ENCODE results near the gene KCNK16.
"Not testable (repeated sequence)": the region's sequence is repeated elsewhere in the genome, so short reads cannot be mapped to it uniquely, and the experiment has no call there.

The KCNK16 gene

GRCh38 chr6:39312912-39313525 is 9.5 kb downstream of the KCNK16 start:
- in situ Hi-C loops (cut with HindIII; ENCODE audit: low sequenced_read_pairs): no loop called here

GRCh38 chr6:39310542-39310941 is 12.0 kb downstream of the KCNK16 start:
- in situ Hi-C loops (cut with HindIII; ENCODE audit: low sequenced_read_pairs): no loop called here

DNA sequence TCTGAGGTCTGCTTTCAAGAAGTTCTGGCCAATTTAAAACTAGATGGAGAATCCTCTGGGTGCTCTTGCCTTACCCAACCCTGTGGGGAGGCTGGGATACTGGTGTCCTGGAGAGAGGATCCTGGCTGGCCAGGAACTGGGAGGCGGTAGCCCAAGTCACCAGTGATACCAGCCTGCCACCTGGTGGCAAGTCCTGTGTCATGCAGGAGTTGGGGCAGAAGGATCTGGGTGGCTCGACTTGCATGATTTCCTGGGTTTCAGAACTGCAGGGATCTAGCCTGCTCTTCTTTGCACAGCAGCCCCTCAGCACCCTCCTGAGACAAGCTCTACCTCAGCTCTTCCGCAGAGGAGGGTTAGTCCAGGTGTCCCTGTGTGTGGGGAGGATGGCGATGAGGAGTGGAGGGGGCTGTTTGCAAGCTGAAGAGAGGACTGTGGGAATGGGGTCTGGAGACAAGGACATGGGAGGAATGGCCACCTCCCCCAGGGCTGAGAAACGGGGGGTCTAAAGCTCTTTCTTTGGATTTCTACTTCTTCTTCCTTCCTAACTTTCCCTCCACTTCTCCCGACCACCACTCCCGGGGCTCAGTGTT is 12.5 kb downstream of the KCNK16 start:
- in situ Hi-C loops (cut with HindIII; ENCODE audit: low sequenced_read_pairs): no loop called here

DNA sequence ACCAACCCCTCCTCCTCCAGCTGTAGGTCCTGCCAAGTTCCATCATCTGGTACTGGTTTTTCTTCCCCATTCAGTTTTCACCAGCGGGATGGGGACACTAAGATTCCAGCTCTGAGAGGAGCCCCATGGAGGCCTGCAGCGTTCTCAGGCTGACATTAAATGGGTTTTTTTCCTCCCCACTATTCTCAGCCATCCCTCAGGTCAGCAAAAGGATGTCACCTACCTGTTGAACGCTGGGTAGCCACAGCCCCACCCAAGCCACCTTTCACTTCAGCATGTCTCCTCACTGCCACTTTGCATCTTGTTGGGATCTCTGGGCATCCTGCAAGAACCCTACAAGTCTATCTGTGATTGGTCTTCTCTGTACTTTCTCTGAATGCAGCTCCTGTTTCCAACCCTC is 15.0 kb downstream of the KCNK16 start:
- in situ Hi-C loops (cut with HindIII; ENCODE audit: low sequenced_read_pairs): no loop called here

GRCh38 chr6:39304951-39305350 is 17.6 kb downstream of the KCNK16 start:
- in situ Hi-C loops (cut with HindIII; ENCODE audit: low sequenced_read_pairs): no loop called here

- in situ Hi-C loops (cut with HindIII; ENCODE audit: low sequenced_read_pairs): no loop called here
These were observed 18.9 kb downstream of the KCNK16 start for GRCh38 chr6:39303425-39304153.

GRCh38 chr6:39302669-39303424 is 19.7 kb downstream of the KCNK16 start:
- in situ Hi-C loops (cut with HindIII; ENCODE audit: low sequenced_read_pairs): no loop called here

DNA sequence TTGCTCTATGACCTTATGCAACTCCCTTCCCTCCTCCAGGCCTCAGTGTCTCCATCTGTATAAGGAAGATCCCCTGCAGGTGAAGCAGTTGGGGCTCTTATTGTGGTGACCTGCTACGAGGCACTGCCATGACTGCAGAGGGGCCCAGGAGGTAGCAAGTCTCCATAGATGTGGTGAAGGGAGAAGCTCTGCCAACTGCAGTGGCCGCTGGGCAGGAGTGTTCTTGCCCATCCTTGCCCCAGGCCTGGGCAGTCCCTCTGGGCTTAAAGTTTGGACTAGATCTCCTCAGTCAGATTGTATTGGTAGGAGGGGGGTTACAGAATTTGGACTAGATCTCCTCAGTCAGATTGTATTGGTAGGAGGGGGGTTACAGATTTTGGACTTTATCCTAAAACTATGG is 20.5 kb downstream of the KCNK16 start:
- in situ Hi-C loops (cut with HindIII; ENCODE audit: low sequenced_read_pairs): no loop called here

GRCh38 chr6:39301606-39302005 is 20.9 kb downstream of the KCNK16 start:
- in situ Hi-C loops (cut with HindIII; ENCODE audit: low sequenced_read_pairs): no loop called here

- in situ Hi-C loops (cut with HindIII; ENCODE audit: low sequenced_read_pairs): no loop called here
These were observed 21.8 kb downstream of the KCNK16 start for GRCh38 chr6:39300739-39301138.

DNA sequence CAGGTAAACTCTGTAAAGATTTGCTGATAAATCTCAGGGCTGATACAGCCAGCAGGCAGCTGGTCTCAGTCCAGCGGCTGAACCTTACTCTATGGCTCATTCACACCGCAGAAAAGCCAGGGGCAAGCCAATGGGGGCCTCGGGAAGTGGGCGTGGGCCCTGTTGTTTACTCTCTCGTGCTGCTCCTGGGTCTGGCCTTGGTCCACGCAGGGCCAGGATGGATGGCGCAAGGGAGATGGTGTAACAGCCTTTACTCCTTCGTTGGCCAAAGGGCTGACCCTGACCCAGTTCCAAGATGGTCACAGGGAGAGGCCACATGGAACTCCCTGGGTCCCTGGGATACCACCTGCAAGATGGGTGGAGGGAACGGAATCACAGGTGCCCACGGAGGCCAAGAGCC is 24.4 kb downstream of the KCNK16 start:
- in situ Hi-C loops (cut with HindIII; ENCODE audit: low sequenced_read_pairs): no loop called here

DNA sequence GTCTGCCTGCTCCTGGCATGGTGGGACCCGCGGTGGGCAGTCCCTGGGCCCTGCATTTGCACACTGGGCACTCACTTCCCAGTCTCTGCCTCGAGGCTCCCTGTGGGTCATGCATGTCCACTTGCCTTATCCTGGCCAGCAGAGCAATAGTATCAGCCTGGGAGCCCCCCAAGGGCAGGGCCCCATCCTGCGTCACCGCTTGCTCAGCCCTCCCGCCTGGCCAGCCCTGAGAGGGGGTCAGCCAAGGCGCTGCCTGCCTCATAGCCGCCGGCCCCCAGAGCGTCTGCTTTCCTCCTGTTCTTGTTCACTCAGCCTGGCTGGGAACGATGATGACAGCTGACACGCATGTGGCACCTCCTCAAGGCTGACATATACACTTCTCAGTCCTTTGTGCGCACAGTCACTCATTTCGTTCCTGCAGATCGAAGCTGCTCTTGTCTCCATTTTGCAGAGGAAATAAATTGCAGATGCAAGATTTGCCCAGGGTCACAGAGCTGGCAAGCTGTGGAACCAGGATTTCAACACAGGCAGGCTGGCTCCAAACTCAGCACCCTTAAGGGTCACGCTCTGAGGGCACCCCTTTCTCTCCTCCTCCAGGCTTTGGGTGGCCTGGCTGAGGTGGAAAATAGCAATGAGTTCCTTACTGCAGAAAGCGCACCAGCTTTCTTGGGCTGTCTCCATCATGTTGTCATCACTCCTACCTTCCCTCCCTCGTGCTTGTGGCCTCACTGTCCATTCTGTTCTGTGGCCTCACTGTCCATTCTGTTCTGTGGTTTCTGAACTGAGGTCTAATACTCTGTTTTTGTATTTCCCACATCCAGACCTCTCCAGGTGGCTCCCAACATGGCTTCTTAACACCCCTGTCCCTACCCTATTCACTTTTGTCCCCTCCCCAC is 25.5 kb downstream of the KCNK16 start:
- in situ Hi-C loops (cut with HindIII; ENCODE audit: low sequenced_read_pairs): no loop called here

DNA sequence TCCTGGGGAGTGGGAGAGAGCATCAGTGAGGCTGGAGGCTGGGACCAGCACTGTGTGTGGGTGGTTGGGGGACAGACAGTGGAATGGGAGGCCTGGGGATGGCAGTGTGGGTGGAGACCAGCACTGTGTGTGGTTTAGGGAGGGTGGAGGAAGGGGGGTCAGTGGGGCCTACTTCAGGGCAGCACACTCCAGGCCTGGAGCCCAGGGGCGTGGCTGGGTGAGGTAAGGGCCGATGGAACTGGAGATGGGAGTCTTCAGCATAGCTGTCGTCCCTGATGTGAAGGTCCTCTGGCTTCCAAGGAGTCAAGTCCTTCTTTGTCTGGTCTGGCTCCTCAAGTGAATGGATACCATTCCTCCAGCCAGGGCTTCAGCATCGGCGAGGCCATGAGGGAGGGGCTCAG is 26.9 kb downstream of the KCNK16 start:
- in situ Hi-C loops (cut with HindIII; ENCODE audit: low sequenced_read_pairs): no loop called here

GRCh38 chr6:39294899-39295298 is 27.6 kb downstream of the KCNK16 start:
- in situ Hi-C loops (cut with HindIII; ENCODE audit: low sequenced_read_pairs): no loop called here

GRCh38 chr6:39294133-39294532 is 28.4 kb downstream of the KCNK16 start:
- in situ Hi-C loops (cut with HindIII; ENCODE audit: low sequenced_read_pairs): no loop called here

GRCh38 chr6:39292637-39293036 is 29.9 kb downstream of the KCNK16 start:
- in situ Hi-C loops (cut with HindIII; ENCODE audit: low sequenced_read_pairs): no loop called here

DNA sequence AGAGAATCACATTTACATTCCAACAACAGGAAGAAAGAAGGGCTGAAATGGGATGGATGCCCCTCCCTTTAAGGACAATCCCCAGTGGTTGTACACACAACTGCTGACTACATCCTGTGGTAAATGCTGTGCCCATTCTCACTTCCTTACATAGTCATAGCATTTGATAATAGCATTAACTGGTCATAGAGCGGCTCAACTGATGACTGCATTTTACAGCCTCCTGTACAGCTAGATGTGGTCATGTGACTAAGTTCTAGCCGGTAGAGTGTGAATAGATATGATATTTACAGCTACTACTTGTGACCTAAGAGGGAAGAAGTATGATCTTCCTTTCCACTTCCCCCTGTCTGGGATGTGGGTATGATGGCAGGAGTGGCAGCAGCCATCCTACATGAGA is 33.0 kb downstream of the KCNK16 start:
- in situ Hi-C loops (cut with HindIII; ENCODE audit: low sequenced_read_pairs): no loop called here

DNA sequence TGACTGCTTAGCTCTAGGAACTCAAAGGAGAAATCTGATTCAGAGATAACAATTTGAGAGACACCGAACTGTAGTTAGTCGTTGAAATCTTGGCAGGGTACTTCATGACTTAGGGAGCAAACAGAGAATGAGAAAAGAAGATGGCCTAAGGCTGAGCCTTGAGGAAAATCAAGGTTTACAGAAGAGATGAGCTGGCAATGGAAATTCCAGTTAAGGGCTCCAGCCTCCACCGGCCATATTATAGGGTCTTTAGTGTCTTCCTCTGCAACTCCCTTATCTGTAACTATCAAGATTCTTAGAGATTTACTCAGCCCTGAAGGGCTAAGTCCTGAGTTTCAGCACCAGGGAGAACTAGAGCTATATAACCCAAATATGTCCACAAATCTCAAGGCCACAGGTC is 34.9 kb downstream of the KCNK16 start:
- in situ Hi-C loops (cut with HindIII; ENCODE audit: low sequenced_read_pairs): no loop called here

DNA sequence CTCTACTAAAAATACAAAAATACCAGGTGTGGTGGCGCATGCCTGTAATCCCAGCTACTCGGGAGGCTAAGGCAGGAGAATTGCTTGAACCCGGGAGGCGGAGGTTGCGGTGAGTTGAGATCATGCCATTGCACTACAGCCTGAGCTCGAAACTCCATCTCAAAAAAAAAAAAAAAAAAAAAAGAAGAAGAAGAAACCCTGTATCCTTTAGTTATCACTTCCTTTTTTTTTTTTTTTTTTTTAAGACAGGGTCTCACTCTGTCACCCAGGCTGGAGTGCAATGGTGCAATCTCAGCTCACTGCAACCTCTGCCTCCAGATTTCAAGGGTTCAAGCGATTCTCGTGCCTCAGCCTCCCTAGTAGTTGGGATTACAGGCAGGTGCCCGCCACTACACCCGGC is 35.9 kb downstream of the KCNK16 start:
- in situ Hi-C loops (cut with HindIII; ENCODE audit: low sequenced_read_pairs): not testable (repeated sequence)

DNA sequence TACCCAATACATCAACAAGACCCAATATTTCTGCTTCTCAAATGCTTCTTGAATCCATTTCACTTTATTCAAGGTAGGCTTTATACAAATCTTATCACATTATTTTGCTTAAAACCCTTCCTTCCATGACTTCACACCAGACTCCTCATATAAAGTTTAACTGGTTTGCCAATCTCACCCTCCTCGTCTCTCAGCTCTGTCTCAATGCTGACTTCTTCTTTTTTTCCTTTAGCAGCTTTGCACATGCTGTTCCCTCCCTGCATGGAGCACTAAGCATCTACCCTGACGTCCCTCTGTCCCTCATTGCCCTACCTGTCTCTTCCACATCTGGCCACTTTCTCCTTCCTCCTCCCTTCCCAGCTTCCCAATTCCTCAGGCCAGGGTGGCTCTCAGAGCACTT is 39.7 kb downstream of the KCNK16 start:
- in situ Hi-C loops (cut with HindIII; ENCODE audit: low sequenced_read_pairs): no loop called here

Data from endothelial cell of hepatic sinusoid (primary cell).